NCI-H774 (cell line): ENCODE measurements around the gene NUDT19.
"Not testable (repeated sequence)": the region's sequence is repeated elsewhere in the genome, so short reads cannot be mapped to it uniquely, and the experiment has no call there.

ENCODE experiments used
- DNase-seq: peaks from one replicate; lab custom pipeline; 2025; lab: John Stamatoyannopoulos, UW

The NUDT19 gene

GRCh38 chr19:32675720-32676185, 15.9 kb upstream of the NUDT19 start, which contains the start of gene RGS9BP:
Gene RGS9BP (plus strand): TSS chr19:32675848. CDS start chr19:32676264, 416 bp downstream.
- peak; percentile 68 for DNase-seq

DNA sequence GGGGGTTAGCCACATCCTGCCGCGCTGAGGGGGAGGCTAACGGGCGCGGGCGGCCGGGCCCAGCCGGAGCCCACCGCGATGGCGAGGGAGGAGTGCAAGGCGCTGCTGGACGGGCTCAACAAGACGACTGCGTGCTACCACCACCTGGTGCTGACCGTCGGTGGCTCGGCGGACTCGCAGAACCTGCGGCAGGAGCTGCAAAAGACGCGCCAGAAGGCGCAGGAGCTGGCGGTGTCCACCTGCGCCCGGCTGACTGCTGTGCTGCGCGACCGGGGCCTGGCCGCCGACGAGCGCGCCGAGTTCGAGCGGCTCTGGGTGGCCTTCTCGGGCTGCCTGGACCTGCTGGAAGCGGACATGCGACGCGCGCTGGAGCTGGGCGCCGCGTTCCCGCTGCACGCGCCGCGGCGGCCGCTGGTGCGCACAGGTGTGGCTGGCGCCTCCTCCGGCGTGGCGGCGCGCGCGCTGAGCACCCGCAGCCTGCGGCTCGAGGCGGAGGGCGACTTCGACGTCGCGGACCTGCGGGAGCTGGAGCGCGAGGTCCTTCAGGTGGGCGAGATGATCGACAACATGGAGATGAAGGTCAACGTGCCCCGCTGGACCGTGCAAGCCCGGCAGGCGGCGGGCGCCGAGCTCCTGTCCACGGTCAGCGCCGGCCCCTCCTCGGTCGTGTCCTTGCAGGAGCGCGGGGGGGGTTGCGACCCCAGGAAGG, 15.3 kb upstream of the NUDT19 start:
- DNase-seq: peak; percentile 12

GRCh38 chr19:32676895-32677359, 14.7 kb upstream of the NUDT19 start:
- DNase-seq: no peak

DNA sequence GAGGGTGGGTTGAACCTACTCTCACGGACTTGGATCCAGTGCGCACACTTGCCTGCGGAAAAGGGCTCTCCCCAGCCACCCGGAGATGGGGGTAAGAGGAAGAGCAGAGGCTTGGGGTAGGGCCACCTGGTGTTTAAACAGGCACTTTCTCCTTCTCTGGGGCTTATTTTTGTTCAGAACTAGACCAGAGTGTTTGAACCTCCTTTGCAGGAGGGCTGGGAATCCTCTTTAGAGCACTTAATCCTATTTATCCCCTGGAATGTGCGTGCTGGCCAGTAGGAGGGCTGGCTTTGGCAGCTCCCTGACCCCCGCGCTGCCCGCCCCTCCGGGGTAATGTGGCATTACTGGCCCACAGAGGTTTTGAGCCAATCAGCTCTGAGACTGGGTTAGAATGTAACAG, 14.0 kb upstream of the NUDT19 start:
- DNase-seq: no peak

- DNase-seq: no peak
Measured at GRCh38 chr19:32680986-32681385, 10.6 kb upstream of the NUDT19 start.

- DNase-seq: no peak
Measured at GRCh38 chr19:32682317-32682716, 9.3 kb upstream of the NUDT19 start.

DNA sequence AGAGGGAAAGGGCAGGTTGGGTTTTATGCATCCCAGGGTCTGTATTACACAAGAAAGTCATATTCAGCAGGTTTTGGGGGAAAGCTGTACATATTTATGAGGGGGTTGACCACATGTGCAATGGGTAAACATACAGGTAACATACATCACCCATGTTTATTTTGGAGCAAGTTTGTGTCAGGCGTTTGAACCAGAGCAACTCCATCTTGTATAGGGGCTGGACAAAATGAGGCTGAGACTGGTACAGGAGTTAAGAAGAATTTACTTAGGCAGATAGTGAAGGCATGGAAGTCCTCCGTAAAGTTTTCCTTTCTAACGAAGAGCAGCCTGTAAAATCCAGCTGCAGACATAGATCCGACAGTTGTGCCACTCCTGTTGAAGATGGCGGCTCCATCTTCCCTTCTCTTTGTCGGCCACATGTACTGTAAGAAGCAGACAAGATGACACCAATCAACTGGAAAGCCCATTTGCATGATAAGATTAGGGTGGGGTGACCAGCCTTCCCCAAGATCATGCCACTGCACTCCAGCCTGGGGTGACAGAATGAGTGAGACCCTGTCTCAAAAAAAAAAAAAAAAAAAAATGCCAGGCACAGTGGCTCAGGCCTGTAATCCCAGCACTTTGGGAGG, 4.7 kb upstream of the NUDT19 start:
- DNase-seq: no peak

- DNase-seq: no peak
Measured at GRCh38 chr19:32687681-32688080, 3.9 kb upstream of the NUDT19 start.

DNA sequence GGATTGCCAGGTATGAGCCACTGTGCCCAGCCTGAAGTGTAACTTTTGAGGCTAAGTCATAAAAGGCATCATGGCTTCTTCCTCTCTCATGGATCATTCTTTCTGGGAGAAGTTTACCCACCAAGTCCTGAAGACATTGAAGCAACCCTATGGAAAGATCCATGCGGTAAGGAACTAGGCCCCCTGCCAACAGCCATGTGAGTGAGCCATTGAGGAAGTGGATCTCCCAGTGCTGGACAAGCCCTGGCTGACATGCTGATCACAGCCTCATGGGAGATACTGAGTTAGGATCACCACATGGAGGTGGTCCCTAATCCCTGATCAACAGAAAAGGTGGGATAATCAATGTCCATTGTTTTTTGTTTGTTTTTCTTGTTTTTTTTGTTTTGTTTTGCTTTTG, 3.3 kb upstream of the NUDT19 start:
- no peak for DNase-seq

DNA sequence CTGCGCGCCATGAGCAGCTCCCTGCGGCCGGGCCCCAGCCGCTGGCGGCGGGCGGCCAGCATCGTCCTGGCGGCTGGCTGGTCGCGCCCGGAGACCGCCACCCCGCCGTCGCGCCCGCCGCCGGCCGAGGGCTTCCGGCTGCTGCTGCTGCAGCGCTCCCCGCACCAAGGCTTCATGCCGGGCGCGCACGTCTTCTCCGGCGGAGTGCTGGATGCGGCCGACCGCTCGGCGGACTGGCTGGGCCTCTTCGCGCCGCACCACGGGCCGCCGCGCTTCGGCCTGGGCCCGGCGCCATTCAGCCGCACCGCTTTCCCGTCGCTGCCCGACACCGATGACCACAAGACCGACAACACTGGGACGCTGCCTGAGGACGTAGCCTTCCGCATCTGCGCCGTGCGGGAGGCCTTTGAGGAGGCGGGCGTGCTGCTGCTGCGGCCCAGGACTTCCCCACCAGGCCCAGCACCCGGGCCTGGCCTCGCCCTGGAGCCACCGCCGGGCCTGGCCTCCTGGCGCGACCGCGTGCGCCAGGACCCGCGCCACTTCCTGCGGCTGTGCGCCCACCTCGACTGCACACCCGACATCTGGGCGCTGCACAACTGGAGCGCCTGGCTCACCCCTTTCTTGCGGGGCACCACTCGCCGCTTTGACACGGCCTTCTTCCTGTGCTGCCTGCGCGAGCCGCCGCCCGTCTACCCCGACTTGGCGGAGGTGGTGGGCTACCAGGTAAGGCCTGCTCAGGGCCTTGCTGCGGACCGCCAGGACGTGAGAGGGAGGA, 518 bp downstream of the NUDT19 start:
- DNase-seq: no peak

DNA sequence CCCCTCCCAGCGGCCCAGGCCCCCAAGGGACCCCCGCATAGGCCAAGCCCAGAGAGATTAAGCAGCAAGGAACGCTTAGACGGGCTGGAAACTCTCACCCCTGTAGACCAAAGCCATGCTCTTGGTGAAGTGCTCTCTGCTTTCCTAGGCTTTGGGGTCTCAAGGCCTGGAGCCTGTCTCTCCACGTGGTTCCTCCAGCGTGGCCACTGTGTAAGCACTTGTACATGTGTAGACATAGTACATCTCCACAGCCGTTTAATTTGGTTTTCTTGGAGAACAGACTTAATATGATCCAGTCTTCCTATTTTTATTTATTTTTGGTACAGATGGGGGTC, 1.1 kb downstream of the NUDT19 start:
- no peak for DNase-seq

DNA sequence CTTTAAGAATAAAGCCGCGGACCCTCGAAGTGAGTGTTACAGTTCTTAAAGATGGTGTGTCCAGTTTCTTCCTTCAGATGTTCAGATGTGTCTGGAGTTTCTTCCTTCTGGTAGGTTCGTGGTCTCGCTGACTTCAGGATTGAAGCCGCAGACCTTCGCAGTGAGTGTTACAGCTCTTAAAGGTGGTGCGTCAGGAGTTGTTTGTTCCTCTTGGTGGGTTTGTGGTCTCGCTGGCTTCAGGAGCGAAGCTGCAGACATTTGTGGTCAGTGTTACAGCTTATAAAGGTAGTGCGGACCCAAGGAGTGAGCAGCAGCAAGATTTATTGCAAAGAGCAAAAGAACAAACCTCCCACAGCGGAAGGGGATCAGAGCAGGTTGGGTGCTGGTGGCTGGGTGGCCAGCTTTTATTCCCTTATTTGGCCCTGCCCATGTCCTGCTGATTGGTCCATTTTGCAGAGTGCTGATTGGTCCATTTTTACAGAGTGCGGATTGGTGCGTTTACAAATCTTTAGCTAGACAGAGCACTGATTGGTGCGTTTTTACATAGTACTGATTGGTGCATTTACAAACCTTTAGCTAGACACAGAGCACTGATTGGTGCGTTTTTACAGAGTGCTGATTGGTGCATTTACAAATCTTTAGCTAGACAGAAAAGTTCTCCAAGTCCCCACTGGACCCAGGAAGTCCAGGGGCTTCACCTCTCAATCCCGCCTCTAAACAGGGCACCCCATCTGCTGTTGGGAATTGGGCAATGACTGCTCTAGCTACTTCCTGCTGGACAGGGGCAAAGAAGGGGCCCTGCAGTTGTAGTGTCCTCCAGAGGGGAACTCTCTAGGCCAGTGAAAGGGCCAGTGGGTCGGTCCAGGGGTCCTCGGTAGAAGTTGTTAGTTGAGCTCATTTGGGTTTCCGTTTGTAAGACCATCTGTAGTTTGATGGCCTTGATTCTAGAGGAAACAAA, 1.8 kb downstream of the NUDT19 start:
- not testable (repeated sequence) for DNase-seq

GRCh38 chr19:32694316-32694715, 2.7 kb downstream of the NUDT19 start:
- not testable (repeated sequence) for DNase-seq

DNA sequence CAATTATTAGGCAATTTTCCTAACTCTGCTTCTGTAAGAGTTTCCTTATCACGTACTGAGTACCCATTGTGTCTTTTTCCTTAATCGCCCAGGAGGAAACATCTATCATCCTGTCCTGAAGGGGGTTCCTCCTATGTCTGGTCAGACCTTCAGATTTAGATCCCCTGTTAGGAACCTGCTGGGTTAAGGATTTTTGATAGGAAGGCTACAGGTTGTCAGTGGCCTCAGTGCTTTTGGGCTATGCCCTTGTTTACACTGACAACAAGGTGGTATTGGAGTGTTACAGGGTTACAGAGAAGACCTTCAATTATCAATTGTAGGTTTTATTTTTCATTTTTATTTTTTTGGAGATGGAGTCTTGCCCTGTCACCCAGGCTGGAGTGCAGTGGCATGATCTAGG, 3.2 kb downstream of the NUDT19 start:
- DNase-seq: not testable (repeated sequence)

- not testable (repeated sequence) for DNase-seq
Measured at GRCh38 chr19:32695506-32695905, 3.9 kb downstream of the NUDT19 start.

DNA sequence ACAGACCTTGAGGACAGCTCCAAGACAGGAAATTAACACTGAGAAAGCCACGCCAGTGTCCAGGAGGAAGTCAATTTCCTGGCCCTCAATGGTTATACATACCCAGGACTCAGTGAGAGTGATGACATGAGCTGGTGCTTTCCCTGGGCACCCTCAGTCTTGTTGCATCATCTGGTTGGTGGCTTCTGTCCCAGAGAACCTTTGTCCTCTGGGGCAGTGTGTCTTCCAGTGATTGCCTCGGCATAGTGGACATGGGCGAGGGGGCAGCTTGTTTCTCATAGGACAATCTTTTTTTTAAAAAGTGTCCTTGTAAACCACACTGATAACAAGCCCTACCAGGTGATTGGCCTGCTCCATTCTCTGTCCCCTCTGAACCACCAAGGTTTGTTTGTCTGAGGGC, 5.2 kb downstream of the NUDT19 start:
- DNase-seq: not testable (repeated sequence)

GRCh38 chr19:32700129-32700528, 8.5 kb downstream of the NUDT19 start:
- DNase-seq: not testable (repeated sequence)

- DNase-seq: peak; percentile 70
Measured at GRCh38 chr19:32702010-32702409, 10.4 kb downstream of the NUDT19 start.

- not testable (repeated sequence) for DNase-seq
Measured at GRCh38 chr19:32704006-32704405, 12.4 kb downstream of the NUDT19 start.

DNA sequence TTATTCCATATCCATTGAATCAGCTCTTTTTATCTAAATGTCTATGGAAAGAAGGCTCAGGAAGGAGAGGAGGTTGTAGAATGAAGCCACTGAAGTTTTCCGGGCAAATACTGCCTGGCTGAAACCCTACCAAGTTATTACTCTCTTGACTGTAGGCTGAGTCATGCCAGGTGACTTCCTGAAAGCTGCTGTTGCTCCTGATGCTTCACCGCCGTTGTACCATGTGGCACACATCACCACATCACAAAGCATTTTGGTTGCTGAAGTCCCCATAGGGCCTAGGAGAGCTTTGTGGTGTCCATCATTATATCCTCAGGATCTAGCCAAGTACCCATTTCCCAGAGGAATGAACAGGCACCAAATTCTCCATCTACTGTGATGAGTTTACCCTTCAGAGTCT, 16.8 kb downstream of the NUDT19 start:
- DNase-seq: no peak

DNA sequence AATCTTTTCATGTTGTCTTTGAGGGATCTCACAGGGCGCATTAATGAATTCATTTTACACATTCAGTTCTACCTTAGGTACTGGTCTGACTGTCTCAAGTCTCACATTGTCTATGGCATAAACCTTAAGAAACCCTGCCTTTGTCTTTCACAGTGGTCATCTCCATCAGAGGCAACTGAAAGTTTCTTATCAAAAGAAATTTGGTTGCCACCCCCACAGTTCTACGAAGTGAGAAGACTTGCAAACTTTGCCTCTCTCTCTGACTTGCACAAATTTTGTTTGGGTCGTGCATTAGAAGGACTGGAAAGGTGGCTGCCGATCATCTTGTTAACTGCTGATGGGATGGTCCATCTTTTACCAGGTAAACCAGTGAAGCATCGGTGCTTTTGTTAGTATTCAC, 17.4 kb downstream of the NUDT19 start:
- DNase-seq: no peak

DNA sequence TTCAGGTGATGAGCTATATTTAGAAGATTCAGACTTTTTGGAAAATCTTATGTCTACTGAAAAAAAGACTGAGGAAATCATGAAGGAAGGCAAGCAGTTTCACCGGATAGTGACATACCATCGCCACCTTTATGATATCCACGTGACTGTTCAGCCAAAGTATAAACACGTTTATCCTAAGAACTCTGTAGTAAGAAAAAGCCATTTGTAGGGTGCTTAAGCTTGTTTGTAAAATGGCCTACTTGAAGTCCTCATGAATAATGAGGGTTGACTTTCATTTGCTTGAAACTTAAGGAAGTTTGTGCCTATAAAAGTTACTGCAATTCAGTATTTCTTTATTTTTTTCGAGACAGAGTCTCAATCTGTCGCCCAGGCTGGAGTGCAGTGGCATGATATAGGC, 20.1 kb downstream of the NUDT19 start:
- no peak for DNase-seq
